EH (cell line): Measurements from ENCODE around the gene COX4I1.
"Not testable (repeated sequence)": the region's sequence is repeated elsewhere in the genome, so short reads cannot be mapped to it uniquely, and the experiment has no call there.

Experiments used
- DNase-seq: peaks from one replicate; pipeline ENCODE4 v3.0.0-alpha.2; 2015; ENCODE audit warnings: low read depth

Gene COX4I1

DNA sequence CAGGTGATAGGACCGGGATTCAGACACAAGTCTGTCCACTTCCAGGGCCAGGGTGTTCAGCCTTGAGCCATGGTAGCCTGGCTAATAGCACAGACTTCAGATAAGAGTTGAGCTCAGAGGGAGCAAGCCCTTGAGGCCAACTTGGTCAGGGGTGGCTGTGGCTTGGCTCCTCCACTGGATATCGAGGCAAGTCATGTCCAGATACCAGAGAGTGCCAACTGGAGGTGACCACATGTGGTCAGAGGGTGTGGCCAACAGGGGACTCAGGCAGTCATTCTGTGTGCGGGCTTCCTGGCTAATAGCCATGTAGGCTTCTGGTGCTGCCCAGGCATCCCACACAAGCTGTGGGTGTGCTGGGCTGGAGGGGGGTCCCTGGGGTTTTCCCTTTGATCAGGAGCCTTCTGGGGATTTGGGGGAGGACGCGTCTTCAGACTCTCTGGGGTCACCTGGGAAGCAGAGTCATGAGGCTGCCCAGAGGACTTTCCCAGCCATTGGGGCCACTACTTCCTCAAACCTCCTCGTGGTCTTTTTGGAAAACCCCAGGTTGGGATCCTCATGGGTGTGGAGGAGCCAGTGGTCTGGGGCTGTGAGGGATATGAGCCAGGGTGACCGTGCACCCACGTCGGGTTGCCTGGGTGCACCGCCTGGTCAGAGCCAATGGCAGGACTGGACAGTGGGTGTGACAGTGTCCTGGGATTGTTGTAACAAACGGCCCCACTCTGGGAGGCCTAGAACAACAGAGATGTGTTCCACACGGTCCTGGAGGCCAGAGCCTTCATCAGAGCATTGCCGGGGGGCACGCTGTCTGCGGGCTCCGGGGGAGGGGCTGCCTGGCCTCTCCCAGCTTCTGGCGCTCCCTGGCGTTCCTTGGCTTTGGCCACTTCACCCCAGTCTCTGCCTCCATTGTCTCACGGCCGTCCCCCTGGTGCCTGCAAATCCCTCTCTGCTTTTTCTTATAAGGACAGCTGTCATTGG lies 25.0 kb downstream of the COX4I1 start:
- DNase-seq: no peak

DNA sequence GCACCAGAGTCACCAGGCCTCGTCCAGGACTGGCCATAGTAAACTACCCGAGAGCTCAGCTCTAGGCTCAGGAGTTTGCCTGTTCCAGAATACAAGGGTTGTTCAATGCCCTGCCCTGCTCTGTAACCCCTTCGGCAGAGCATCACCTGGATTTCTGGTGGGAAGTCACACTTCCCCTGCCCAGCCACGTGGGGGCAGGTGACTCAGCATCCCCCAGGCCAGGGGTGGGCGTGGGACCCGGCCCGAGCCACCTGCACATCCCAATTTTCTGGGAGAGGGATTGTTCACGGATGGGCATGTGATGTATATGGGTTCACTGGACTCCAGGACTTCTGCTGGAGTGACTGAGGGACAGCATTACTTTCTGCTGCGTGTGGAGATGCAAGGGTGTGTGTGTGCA lies 25.8 kb downstream of the COX4I1 start:
- DNase-seq: no peak

DNA sequence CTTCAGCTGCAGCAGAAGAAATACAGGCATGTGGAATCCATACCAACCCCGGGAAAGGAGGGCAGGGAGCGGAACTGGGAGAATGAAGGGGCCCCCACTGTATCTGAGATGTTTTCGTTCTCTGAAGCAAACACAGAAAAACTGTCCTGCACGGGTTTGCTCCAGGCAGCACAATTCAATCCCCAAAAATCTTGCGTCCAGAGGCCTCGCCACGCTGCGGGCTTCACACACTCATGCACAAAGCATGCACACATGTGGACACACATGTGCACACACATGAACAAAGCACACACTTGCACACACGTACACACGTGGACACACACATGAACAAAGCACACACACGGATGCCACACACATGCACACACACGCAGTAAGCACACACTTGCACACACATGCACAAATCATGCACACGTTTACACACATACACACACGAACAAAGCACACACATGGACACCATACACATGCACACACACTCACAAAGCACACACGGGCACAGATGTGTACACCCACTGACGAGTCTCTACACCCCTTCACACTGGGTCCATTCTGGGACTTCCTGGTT lies 27.3 kb downstream of the COX4I1 start:
- no peak for DNase-seq

DNA sequence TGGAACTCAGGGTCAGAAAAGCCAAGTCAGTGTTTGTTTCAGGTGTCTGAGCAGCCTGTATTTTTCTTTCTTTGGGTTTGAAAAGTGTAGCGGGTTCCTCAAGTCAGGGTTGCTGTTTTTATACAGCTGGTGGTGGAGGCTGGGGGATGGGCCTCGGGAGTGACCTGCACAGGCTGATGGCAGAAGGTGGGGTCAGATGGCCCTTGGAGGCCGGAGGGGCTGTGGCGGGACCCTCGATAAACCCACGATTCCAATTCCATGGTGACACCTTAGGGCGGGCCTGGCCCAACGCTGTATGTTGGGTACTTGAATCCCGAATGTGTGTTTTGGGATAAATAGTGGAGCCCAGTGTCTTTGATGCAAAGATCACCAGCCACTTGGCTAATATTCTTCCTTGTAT lies 28.7 kb downstream of the COX4I1 start:
- DNase-seq: no peak

DNA sequence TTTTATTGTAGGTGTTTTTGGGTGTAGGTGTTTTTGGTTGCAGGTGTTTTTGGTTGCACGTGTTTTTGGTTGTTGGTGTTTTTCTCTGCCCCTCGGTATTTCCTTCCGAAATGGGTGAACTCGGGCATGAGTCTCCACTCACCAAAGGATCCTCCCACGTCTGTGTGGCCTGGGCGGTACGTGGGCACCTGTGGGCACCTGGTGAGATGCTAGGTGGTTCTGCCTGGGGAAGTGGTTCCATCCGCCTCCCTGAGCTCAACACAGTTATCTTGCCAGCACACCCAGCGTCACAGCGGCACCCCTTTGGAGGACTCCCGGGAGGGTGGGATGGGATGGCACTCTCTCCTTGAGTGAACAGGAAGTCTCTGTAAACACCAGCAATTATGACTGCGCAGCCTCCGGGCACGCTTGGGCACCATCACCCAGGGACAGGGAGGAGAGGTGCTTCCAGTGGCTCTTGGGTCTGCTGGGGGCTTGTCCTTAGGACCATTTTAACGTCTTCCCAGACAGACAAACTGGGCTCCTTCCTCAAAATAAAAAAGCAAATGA lies 29.8 kb downstream of the COX4I1 start:
- no peak for DNase-seq

DNA sequence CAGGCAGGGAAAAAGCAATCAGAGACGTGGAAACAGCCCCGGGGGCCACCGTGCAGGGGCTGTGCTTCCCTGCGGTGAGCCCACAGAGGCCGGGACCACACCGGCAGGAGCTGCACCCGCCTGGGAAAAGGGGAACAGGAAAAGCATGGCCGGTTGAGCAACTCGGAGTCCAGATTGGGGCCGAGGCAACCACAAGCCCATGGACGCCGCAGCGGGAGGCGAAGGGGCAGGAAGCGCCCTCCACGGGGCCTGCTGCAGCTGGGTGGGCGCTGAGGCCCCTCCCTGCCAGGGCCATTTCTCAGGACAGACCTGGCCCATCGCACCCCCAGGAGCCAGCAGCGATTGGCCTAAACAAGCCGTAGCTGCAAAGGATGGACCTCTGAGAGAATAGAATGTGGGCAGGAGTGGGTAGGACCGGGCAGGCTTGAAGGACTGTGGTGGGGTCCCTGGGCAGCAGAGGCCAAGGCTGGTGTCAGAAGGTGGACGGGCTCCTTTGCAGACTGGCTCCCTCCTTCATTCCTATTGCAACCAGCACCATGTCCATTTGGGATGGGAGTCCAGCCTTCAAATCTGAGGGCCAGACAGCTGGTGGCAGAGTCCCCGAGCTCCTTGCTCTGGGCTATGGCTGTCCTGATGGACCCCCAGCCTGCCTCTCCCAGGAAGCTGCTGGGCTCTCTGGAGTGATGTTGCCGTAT lies 30.4 kb downstream of the COX4I1 start:
- DNase-seq: no peak

DNA sequence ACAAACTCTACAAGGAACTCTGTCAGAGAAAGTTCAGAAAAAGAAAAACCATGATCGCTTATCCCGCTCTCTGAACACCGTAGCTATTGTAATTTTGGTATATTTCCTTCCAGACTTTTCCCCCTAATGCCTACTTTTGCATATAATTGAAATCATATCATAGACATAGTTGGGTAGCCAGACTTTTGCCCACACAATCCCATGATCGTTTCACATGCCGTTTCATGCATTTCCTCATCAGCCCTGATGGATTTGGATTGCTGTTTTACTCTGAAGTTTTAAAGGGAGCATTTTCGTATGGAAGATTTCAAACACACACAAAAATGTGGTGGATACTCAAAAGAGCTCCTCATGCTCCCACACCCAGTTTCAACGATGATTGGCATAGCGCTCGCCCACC lies 31.3 kb downstream of the COX4I1 start:
- DNase-seq: no peak

DNA sequence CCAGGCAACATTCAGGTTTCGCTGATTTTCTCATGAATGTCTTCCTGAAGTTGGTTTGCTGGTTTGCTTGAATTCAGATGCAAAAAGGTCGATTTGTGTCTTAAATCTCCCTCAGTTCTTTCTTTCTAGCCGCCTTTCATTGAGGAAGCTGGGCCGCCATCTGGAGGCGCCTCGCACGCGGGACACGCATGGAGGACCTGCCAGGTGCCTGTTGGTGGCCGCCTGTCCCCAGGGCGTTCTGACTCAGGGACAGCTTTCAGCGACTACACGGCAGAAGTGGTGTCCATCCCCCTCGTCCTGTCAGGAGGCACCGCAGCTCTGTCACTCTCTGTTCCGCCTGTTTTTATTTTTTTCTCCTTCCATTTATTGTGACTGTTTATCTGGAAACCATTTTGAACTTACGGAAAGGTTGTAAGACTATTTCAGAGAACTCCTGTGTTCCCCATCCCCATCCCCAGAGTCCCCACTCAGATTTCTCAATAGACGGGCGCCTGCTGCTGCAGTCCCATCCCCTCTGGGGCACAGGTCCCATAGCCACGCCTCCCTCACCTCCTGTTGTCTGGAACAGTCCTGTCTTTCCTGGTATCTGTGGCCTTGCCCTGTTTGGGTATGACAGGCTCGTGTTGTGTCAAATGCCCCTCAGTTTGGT lies 33.2 kb downstream of the COX4I1 start:
- DNase-seq: no peak

DNA sequence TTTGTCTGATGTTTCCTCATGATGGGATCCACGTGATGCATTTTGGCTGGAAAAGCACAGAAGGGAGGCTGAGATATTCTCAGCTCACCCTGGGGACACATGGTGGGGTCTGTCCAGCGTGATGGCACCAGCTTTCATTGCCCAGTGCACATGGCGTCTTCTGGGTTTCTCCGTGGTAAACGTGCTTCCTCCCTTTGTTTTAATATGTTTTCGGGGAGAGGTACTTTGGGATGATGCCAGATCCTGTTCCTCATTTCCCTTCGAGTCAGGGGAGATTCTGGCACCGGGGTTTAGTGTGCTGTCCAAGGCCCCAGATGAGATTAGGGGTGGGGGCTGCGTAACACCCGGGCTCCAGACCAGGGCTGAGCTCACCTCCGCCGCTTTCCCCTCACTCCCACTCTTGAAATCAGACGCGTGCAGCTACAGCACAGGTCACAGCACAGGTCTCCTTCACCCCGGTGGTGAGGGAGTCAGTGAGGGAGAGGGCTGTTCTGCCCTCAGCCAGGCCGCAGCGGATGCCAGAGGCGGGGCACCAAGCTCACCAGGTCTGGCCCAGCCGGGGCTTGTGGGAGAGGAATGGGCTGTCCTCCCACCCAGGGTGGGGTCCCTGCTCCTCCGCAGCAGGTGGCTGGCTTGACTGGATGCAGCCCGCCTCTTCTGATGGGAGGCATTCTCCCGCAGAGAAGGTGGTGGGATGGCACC lies 33.9 kb downstream of the COX4I1 start:
- DNase-seq: no peak

DNA sequence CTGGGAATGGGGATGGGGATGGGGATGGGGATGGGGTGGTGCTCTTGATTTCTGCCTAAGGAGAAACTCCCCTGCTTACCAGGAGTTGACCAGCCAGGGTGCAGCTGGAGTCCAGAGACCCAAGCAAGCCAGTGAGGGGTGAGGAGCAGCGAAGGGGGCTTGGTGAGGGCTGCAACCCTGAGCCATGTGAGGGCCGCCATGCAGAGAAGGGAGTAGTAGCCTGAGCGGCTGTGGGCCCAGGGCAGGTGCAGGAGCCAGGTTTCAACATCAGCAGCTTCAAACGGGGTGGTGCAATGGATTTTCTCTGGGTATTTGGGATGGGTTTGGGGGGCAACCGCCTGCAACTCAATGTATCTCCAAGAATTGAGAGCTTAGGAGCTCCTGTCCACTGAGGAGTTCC lies 35.2 kb downstream of the COX4I1 start:
- DNase-seq: no peak

DNA sequence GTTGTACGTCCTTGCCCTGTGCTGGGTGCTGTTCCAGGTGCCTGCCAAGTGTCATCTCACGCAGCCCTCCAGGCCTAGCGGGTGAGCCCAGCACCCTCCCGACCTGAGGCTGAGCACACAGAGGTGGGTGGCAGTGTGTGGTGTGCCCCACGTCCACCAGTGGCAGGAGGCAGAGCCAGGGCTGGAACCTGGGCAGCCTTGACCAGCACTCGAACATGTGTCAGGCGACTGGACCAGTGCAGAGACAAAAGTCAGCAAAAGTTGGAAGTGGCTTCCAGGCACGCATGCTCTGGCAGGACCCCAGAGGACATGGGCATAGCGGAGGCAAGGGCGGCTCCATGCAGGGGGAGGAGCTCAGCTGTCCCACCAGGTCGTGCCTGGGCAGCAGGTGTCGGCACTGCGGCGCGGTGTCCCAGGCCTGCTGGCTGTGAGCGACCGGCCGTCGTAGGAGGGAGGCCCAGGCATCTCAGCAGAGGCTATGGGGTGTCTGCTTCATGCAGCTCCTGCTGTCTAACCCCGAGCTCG lies 35.8 kb downstream of the COX4I1 start:
- no peak for DNase-seq

DNA sequence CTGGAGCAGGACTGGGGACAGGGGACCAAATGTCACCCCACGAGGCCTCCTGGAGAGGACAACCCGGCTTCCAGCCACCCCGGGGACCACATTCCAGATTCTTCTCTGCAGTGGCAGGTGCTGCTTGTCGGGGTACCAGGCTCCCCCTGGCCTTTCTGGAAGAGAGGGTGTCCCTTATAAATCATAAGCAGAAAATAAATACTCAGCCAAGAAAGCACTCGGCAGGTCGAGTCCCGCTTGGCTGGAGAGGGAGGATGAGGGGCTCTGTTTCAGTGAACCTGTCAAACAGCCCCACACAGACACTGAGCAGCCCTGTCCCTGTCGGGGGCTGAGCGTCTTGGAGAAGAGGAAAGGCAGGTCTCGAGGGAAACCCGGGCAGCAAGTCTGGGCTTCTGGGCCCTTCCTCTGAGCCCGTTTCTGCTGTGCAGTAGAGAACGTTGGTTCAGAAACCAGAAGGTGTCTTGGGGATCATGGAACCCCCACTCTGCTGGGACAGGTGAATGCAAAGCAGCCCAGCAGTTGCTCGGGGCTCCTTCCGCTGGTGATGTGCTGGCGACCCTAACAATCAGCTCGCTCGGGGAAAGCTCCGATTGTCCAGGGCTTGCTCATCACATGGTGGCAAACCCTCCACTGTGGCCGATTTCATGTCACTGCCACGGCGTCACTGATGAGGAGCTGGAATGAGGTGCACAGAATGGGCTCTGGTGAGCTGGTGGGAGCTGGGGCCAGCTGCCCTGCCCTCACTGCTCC lies 36.6 kb downstream of the COX4I1 start:
- DNase-seq: no peak

DNA sequence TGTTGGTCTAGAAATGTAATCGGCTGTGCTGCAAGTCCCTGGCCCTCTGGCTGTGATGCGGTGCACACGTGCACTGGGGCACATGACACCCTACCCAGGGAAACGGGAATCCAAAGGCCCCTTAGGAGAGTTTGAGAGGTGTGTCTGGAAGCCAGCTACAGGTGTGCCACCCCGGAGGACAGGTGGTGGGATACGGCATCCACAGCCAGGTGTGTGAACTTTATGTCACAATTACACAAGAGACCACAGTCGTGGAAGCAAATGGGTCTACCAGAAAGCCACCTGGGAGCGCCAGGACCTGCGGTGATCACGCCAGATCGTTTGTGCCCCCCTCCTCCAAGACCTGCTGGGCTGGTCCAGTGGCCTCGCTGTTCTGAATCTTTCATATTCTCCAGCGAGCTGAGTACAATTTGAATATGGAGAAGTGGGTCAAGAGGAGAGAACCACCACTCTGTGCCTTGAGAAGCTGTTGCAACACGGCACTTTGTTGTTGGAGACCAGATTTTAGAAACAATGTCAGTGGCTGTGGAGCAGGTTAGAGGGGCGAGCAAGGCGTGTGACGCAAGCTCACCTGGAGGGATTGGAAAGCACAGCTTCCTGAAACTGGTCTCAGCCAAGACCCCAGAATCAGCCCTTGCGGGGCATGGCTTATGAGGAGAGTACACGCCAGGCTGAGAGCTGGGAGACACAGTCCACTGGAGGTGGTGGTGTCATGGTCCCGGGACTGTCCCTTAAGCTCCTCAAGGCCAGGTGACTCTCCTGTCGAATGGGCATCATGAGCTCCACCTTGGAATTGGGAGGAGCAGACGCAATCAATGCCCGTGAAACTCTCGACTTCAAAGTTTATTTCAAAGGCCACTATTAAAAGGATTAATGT lies 37.4 kb downstream of the COX4I1 start:
- DNase-seq: no peak

DNA sequence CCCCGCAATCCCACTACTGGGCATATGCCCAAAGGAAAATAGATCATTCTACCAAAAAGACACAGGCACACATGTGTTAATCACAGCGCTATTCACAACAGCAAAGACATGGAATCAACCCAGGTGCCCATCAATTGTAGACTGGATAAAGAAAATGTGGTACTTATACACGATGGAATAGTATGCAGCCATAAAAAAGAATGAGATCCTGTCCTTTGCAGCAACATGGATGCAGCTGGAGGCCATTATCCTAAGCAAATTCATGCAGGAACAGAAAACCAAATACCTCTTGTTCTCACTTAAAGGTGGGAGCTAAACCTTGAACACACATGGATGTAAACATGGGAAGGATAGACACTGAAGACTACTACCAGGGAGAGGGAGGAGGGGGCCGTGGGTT lies 38.2 kb downstream of the COX4I1 start:
- DNase-seq: not testable (repeated sequence)

DNA sequence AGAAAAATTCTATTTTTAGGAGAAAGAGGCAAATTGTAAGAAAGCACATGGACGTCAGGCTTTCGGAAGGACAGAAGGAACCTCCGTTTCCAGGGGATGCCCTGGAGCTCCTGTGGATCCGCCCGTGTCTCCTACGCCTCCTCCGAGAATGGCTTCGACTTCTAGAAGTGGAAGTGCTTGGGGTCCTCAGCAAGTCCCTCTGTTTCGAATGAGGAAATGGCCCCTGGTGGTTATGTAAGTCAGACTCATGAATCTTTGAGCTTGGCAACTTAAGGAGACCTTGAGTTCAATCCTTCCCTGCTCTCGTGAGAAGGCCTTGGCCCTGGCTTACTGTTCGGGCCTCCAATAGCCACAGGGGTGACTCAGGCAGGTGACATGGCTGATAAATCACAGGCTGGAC lies 38.9 kb downstream of the COX4I1 start:
- no peak for DNase-seq

DNA sequence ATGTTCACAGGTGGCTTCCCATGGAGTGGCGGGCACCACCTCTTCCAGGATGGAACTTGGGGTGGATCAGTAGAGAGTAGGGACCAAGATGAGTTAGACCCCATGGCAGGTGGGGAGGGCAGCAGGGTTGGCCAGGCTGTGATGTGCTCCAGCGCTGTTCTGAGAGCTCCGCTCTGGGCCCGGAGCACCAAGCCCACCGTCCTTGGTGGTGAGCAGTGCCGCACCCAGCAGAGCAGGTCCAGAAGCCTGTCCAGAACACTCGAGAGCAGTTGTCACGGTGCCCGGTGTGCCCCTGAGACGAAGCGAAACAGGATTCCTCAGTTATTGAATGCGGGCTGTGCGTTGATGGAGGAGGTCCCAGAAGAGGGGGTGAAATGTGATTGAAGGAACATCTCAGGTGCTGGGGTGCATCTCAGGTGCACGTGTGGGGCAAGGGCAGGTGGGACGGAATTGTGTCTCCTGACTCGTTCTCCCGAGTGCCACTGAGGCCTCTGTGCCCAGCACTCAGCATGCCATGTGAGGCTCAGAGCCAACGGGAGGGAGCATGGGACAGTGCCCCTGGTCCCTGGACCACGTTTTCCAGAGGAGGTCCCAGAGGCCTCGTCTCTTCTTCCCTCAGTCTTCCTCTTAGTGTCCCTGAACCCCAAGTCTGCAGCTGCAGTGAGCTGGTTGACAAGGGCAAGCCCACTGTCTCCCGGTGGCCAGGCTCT lies 39.5 kb downstream of the COX4I1 start:
- DNase-seq: no peak

DNA sequence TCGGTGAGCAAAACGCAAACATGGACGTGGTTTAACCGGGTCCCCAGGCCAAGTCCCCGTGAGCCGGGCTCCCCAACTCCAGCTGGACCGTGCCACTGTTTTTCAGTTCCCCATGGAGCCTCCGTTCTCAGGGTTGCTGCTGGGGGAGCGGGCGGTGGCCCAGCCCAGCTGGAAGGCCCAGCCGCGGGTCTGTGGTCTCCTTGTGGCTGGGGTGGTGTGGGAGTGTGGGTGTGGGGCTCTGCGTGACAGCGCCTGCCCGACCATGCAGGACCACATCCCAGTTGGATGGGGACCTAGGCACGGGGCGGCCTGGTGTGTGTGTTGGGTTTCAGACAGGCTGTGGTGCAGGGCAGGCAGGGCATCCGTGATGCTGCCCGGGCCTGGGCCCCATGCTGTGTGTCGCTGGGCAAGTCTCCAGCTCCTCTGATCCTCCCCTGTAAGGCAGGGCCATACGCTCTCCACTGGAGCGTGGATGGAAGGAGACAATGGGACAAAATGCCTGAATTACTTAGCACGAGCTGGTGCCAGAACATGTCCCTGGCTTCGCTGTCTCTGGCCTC lies 40.3 kb downstream of the COX4I1 start:
- no peak for DNase-seq

DNA sequence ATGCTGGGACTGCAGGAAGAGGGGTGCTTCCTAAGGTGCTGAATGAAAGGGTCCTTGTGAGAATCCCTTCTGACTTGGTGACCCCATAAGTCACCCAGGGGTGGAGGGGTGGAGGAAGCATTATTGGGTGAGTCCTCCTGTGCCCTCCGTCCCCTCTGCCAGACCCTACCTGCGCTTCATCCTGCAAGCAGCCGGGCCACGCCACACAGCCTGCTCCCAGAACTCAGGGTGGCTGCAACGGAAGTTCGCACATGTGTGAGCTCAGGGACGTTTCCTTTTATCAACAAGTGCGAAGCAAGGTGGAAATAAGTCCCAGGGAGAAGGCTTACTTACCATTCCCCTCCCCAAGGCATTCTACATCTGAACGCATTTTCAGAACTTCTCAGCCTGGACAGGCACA lies 40.9 kb downstream of the COX4I1 start:
- no peak for DNase-seq

DNA sequence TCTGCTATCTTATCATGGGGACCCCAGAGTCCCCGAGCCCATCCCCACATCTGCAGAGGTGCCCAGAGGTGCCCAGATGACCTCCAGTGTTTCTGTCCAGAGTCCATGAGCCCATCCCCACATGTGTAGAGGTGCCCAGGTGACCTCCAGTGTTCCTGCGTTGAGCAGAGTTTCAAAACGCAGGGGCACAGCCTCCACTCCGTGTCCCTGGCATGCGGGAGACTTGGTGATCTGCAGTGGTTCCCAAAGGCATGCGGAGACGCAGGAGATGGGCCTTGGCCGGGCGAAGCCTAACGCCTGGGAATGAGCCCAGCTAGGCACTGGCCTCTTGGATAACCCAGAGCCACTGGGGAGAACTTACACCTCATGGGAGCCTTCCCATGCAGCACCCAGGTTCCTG lies 41.3 kb downstream of the COX4I1 start:
- DNase-seq: no peak
